HG02938 (cell line): ENCODE results near the gene IFITM1.
"Not testable (repeated sequence)": the region's sequence is repeated elsewhere in the genome, so short reads cannot be mapped to it uniquely, and the experiment has no call there.

Source experiments
- ATAC-seq: cut with Tn5 transposase; IDR thresholded peaks from one replicate; pipeline ENCODE4 v1.9.1; 2021; ENCODE audit warnings: mild to moderate bottlenecking, moderate library complexity; ENCODE audit not compliant: unreplicated experiment

Gene IFITM1

DNA sequence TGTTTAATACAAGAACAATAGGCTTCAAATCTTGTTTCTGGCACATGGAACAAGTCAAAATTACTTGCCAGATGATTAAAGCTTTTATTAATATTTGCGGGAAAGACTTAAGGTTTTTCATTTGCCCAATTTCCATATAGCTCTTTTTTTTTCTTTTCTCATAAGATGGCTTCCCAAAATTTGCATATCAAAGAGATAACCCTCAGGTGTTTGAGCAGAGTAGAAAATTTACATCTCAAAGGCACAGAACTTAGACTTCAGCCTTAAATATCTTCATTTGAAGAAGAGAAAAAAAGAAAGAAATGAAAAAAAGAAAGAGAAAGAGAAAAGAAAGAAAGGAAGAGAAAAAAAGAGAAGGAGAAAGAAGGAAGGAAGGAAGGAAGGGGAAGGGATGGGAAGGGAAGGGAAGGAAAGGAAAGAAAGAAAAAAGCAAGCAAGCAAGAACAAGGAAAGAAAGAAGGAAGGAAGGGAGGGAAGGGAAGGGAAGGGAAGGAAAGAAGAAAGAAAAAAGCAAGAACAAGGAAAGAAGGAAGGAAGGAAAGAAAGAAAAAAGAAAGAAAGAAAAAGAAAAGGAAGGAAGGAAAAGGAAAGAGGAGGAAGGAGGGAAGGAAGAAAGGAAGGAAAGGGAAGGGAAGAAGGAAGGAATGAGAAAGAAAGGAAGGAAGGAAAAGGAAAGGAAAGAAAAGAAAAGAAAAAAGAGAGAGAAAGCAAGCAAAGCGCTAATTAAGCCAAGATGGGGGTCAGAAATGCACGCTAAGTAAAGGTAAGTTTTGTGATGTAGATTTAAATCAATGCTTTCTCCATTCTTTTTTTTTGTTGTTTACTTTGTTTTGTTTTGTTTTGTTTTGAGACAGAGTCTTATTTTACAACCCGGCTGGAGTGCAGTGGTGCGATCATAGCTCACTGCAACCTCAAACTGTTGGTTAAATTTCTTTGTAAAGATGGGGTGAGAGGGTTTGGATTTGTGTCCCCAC lies 27.0 kb downstream of the IFITM1 start:
- no peak for ATAC-seq

DNA sequence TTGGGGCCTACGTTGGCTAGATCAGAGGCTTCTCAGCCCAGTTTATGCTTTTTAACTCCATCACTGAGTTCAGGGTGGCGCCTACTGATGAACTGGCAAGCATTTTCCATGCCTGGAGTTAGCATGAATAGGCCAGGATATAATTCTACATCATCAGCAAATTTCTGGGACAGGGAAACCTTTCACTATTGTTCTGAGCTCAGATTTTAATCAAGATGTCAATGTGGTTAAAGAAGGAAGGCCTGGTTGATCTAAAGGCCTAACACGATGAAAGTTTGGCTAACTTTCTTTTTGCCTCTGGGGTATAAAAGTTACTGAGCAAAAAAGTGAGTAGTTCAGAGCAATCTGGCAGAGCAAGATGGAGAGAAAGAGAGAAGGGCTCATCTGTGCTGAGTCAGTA lies 28.5 kb downstream of the IFITM1 start:
- ATAC-seq, result no peak

DNA sequence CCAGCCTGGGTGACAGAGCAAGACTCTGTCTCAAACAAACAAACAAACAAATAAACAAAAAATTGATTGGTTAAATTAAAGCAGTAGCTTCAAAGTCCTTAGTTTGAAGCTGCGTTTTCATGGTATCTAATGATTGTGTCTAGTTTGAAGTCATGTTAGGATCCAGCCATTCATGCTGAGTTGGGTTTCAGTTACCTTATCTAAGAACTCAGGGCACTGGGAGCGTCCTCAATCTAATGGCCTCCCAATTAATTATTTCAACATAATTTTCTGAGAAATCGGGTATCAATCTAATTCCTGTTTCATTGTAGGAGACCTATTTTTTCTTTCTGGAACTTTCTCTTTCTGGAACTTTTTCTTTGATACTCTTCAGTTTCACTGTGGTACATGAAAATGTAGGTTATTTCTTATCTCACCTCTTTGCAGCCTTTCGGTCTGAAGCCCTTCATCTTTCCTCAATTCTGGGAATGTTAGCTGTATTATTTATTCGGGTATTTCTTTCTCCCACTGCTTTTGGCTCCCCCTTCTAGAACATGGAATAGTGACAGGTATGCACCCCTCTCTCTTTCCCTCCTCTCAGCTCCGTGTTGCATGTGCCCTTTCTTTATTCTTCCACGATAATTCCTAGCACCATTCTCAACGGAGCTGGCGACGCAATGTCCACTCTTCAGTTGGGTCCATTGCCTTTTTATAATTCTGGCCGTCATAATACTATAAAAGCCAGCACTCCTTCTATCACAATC lies 31.2 kb downstream of the IFITM1 start:
- no peak for ATAC-seq

DNA sequence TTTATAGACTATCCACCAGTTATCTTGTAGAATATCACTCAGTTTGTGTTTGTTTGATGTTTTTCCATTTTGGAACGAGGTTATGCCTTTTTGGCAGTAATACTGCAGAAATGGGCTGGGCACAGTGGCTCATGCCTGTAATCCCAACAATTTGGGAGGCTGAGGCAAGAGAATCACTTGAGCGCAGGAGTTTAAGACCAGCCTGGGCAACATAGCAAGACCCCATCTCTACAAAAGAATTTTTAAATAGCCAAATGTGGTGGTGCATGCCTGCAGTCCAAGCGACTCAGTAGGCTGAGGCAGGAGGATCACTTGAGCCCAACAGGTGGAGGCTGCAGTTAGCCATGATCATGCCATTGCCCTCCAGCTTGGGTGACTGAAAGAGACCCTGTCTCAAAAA lies 32.7 kb downstream of the IFITM1 start:
- ATAC-seq, result no peak

DNA sequence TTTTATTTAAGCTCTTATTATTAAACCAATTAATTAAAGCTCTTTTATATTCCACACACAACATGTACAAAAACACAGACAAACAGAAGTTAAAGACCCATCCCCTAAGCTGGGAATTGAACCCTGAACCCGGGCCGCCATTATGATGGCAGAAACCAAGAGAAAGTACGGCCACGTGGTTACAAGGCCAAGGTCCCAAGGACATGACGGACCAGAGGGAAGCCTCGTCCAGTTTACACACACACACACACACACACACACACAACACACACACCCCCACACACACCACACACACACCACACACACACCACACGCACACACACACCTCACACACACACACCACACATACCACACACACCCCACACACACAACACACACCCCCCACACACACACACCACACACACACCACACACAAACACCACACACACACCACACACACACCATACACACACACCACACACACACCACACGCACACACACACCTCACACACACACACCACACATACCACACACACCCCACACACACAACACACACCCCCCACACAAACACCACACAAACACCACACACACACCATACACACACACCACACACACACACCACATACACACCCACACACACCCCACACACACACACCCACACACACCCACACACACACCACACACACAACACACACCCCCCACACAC lies 35.6 kb downstream of the IFITM1 start:
- not testable (repeated sequence) for ATAC-seq

DNA sequence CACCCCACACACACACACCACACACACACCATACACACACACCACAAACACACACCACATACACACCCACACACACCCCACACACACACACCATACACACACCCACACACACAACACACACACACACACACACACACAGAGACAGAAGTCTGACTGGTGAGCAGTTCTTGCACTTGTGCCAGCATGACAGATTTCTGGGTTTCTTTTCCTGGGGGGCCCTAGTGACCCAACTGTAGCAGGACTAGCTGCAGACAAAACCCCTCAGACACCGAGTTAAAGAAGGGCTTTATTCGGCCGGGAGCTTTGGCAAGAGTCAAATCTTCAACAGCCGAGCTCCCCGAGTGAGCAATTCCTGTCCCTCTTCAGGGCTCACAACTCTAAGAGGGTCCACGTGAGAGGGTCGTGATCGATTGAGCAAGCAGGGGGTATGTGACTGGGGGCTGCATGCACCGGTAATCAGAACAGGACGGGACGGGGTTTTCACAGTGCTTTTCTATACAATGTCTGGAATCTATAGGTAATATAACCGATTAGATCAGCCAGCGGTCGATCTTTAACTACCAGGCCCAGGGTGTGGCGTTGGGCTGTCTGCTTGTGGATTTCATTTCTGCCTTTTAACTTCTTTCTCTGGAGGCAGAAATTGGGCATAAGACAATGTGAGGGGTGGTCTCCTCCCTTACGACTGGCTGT lies 36.3 kb downstream of the IFITM1 start:
- peak; percentile 11 for ATAC-seq

DNA sequence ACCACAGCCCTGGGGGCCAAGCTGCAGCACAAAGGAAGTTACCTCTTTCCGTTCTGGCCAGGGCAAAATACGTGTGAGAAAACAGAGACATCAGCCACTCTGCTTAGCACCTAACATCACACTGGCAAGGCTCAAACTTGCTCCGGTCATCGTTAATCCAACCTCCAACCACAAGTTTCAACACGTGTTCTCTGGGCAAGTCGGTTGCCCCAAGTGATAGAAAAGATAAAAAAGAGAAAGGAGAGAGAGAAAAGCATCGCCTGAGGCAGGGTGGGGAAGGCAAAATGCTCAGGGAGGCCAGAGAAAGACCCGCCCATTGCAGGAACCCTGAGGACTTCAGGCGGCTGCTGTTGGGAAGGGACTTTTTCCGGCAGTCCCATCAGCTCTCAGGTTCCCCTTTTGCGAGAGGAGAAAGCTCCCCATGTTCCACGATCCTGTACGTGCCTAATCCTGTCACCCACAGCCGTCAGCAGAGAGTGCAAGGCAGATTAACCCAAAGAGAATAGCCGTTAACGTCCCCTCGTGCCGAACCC lies 36.9 kb downstream of the IFITM1 start:
- ATAC-seq, result peak; percentile 56

DNA sequence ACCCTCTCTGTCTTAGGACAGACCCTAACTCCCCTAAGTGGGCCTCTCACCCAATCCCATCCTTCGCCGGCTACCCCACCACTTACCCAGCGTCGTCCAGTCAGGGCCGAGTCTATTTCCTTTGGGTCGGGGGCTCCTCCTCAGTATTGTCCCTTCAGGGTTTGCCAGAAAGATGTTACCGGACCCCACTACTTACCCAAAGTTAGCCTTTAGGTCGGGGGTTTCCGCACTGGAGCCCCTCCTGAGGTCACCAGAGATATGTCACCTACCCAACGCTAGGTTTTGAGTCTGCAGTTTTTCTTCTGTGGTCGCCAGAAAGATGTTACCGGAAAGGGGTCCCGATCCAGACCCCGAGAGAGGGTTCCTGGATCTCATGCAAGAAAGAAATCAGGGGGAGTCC lies 37.6 kb downstream of the IFITM1 start:
- no peak for ATAC-seq

DNA sequence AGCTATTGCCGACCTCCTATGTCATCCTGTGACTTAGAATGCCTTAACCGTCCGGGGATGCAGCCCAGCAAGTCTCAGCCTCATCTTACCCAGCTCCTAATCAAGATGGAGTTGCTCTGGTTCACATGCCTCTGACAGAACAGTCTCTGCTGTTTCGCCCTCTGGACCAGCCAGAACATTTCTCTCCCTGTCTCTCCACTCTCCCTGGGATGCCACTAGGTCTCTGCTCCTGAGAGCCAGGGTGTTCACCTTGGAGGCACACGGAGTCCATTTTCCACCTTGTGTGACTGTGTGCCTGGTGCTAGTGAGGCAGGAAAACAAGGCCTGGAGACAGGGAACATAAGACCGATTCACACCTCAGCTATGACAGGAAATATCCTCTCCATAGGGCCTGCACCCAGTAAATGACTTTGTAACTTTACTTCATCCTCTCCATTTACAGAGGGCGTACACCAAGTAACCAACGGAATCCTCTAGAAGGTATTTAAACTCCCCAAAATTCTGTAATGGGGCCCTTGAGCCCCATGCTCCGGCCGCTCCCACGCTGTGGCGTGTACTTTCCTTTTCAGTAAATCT lies 38.7 kb downstream of the IFITM1 start:
- ATAC-seq, result no peak

DNA sequence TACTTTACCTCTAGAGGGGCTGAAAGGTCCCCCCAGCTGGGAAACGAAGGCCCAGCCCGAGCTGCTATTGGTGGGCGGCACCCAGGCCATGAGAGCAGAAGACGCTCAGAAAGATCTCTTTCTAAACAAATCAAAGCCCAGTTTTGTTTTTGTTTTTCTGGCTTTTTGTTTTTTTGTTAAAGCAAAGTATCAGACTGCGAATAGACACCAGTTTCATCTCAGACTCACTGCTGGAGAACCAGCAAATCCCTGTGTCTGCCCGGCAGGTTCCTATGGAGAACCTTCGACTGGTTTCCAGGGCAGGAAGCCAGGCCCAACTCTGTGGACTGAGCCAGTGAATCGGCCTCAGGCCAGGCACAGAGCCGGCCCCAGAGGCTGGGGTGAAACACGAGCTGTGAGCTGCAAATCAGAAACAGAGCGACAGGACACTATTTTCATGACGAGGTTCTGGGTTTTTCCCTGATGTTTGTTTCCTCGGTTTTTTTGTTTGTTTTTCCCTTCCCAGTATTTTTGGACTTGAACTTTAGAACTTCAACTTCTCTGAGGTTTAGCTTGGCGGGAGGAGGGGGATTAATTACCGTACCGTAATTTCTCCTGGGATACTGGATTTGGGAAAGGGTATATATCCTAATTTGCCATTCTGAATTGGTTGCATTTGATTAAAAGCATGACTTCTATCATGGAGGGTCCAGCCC lies 39.5 kb downstream of the IFITM1 start:
- ATAC-seq, result no peak

DNA sequence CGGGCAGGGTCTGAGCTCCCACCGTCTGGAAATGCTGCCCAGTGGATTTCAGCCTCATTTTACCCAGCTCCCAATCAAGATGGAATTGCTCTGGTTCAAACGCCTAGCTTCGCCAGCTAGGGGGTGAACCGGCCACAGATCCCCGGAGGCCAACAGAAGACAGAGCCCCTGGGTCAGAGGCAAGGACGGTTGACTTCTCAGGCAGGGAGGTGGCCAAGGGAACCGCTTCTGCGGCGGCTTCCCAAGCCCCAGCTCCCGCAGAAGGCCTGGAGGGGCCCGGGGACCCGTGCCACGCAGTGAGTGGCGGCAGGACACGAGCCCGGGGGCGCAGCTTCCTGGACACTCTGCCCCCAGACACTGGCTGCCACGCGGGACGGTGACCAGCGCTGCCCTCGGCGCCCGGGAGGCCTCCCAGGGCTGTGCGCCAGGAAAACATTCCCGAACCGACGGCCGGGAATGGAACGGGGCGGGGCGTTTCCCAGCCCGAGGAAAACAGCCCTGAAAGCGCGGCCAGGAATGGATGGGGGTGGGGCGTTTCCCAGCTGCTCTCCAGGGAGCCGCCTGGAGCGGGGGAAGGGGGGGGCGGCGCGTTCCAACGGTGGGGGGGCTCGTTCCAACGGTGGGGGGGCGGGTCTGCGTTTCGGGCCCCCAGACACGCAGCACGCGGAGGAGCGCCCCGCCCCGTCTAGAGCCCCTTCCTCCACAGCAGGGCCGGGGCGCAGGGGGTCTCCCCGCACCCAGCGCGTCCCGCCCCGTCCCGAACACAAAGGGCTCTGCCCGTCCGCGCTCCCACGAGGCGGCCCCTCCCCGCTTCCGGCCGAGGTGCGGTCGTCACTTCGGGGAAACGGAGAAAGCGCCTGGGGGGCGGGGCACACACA lies 42.0 kb downstream of the IFITM1 start:
- ATAC-seq, result no peak

DNA sequence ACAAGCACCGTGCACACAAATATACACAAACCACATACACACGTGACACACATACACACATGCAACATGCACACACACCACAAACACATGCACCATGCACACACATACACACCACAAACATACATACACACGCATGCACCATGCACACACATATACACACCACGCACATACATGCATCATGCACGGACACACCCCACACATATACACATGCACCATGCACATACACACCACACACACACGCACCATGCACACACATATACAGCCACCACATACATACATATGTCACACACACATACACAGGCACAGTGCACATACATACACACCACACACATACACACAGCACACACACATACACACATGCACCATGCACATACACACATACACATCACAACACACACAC lies 42.8 kb downstream of the IFITM1 start:
- no peak for ATAC-seq

DNA sequence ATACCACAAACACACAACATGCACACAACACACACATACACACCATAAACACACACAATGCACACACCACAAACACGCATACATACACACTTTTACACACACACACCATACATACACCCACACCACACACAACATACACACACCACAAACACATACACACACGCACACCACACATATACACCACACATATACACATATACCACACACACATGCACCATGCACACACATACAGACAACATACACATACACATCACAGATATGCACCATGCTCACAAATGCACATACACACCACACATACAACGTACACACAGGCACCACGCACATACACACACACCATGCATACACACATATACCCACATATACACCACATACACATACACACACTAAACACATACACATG lies 43.7 kb downstream of the IFITM1 start:
- ATAC-seq, result no peak

DNA sequence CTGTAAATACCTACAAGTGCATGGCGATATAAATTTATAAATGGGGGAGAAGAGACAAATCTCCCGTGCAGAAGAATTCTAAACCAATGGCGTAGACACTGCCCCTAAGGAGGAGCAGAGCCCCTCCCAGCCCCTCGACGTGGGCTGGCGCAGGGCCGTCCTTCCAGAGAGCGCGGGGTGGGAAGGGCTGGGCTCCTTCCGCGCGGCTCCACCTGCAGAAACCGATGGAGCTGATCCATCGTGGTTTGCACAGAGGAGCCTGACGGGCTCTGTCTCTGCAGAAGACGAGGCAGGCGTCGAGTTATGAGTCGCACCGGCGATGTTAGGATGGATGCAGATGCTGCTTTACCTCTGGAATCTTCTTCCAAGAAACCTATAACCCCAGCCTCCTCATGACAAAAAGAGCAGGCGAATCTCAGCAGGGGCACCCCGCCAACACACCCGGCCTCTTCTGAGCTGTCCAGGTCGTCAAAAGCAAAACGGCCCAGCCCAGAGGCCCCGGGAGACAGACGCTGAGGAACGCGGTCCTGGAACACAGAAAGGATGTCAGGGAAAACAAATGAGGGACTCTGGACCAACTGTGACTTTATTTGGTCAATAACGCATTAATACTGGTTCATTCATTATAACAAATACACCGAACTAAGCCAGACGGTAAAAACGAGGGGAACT lies 44.4 kb downstream of the IFITM1 start:
- ATAC-seq, result no peak

DNA sequence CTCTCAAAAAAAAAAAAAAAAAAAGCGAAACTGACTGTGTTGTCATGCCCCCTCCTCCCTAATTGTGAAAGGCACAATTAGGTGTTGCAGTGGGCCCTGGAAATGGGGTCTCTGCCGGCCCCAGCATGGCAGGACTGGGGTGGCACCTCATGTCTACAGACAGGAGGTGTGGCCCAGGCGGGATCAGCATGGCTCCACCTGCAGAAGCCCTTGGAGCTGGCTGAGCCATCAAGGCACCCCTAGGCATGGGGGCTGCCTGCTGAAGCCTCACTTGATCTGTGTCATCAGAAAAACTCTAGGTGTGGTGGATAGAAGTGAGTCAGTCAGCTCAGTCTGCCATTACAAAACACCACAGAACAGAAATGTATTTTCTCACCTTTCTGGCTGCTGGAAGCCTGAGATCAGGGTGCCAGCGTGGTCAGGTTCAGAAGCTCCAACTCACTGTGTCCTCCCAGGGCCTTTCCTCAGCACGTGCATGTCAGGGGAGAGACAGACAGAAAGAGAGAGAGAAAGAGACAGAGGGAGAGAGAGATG lies 45.4 kb downstream of the IFITM1 start:
- no peak for ATAC-seq

DNA sequence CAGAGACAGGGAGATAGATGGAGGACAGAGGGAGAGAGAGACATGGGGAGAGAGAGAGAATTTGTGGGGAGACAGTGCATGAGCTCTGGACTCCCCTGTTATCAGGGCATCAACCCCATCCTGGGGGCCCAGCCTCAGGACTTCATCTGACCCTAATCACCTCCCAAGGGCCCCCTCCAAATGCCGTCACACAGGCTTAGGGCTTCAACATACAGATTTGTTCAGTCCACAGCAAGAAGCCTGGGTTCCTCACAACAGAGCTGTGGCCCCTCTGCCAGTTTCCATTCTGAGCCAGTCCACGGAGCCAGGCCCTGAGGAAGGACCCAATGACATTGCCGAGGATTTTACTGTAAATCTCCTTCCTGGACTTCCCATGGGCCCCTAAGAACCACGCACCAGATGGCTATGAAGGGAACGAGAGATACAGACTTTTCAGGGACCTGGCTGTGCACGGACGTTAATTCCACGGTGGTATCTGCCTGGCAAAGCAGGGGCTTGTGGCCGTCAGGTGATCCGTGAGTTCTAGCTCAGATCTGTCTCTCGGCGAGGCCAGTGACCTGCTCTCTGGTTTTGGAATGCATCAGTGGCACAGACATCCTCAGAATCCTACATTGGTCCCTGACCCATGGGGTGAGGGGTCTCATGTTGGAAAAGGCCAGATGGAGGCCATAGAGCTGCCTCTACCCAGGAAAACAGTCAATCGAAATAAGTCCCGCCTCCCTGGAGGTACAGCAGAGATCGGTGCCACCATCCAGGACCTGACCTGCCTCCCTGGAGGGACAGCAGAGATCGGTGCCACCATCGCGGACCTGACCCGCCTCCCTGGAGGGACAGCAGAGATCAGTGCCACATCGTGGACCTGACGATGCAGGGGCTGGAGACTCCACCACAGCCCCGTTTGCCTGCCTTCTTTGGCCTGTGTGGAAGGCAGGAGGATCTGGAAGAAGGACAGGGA lies 46.8 kb downstream of the IFITM1 start:
- no peak for ATAC-seq
